Measurements from ENCODE around the gene VMP1.
"Not testable (repeated sequence)": the region's sequence is repeated elsewhere in the genome, so short reads cannot be mapped to it uniquely, and the experiment has no call there.

Gene VMP1

GRCh38 chr17:59840329-59841090 is 133.1 kb downstream of the VMP1 start:
- DNase-seq (ENCODE audit: low read depth in 2 of 2), result no peak

GRCh38 chr17:59841091-59841881 is 133.8 kb downstream of the VMP1 start:
- DNase-seq (ENCODE audit: low read depth in 2 of 2), result not testable (repeated sequence)

- DNase-seq (ENCODE audit: low read depth in 2 of 2), result not testable (repeated sequence)
Measured at GRCh38 chr17:59841882-59842263, 134.4 kb downstream of the VMP1 start.

GRCh38 chr17:59842901-59843652 is 135.6 kb downstream of the VMP1 start:
- DNase-seq (ENCODE audit: low read depth in 2 of 2), result peak in 1 of 2 donors; percentile 61

- no peak for DNase-seq (ENCODE audit: low read depth in 2 of 2)
Measured at GRCh38 chr17:59844884-59845594, 137.6 kb downstream of the VMP1 start.

GRCh38 chr17:59845595-59846393 is 138.3 kb downstream of the VMP1 start:
- no peak for DNase-seq (ENCODE audit: low read depth in 2 of 2)

- no peak for DNase-seq (ENCODE audit: low read depth in 2 of 2)
Measured at GRCh38 chr17:59846394-59847165, 139.1 kb downstream of the VMP1 start.

GRCh38 chr17:59848385-59848668 is 140.9 kb downstream of the VMP1 start:
- DNase-seq (ENCODE audit: low read depth in 2 of 2), result no peak

GRCh38 chr17:59848778-59849177 is 141.3 kb downstream of the VMP1 start:
- no peak for DNase-seq (ENCODE audit: low read depth in 2 of 2)

- not testable (repeated sequence) for DNase-seq (ENCODE audit: low read depth in 2 of 2)
Measured at GRCh38 chr17:59850311-59850710, 142.9 kb downstream of the VMP1 start.

GRCh38 chr17:59851439-59852375 is 144.3 kb downstream of the VMP1 start:
- DNase-seq (ENCODE audit: low read depth in 2 of 2), result no peak

- DNase-seq (ENCODE audit: low read depth in 2 of 2), result not testable (repeated sequence)
Measured at GRCh38 chr17:59852847-59853167, 145.4 kb downstream of the VMP1 start.

GRCh38 chr17:59853168-59853918 is 145.9 kb downstream of the VMP1 start:
- no peak for DNase-seq (ENCODE audit: low read depth in 2 of 2)

GRCh38 chr17:59853919-59854729 is 146.7 kb downstream of the VMP1 start:
- DNase-seq (ENCODE audit: low read depth in 2 of 2), result not testable (repeated sequence)

- no peak for DNase-seq (ENCODE audit: low read depth in 2 of 2)
Measured at GRCh38 chr17:59856859-59857794, 149.7 kb downstream of the VMP1 start.

- no peak for DNase-seq (ENCODE audit: low read depth in 2 of 2)
Measured at GRCh38 chr17:59858167-59858816, 150.8 kb downstream of the VMP1 start.

Data from stimulated activated CD8-positive, alpha-beta memory T cell treated with anti-CD3 and anti-CD28 coated beads, Interleukin-15, amount 100 ng/mL, for 4 hours (primary cell).